GM21367 (cell line): ENCODE measurements around the gene SPAG6.

Source experiments
- ATAC-seq: cut with Tn5 transposase; IDR thresholded peaks from one replicate; pipeline ENCODE4 v1.9.1; 2021; ENCODE audit not compliant: unreplicated experiment

The SPAG6 gene

GRCh38 chr10:22429981-22430421, 84.7 kb downstream of the SPAG6 start:
- no peak for ATAC-seq

GRCh38 chr10:22433875-22434274, 88.6 kb downstream of the SPAG6 start:
- no peak for ATAC-seq

GRCh38 chr10:22434521-22434920, 89.2 kb downstream of the SPAG6 start:
- ATAC-seq: no peak

GRCh38 chr10:22435650-22436049, 90.4 kb downstream of the SPAG6 start:
- no peak for ATAC-seq

- ATAC-seq: peak; percentile 44
These were observed 91.2 kb downstream of the SPAG6 start for GRCh38 chr10:22436526-22436892.

GRCh38 chr10:22436893-22437619, 91.8 kb downstream of the SPAG6 start:
- ATAC-seq: peak; percentile 69

- peak; percentile 14 for ATAC-seq
These were observed 92.6 kb downstream of the SPAG6 start for GRCh38 chr10:22437620-22438588.

- no peak for ATAC-seq
These were observed 93.4 kb downstream of the SPAG6 start for GRCh38 chr10:22438711-22439110.

GRCh38 chr10:22442063-22442462, 96.8 kb downstream of the SPAG6 start:
- no peak for ATAC-seq

GRCh38 chr10:22442468-22442867, 97.2 kb downstream of the SPAG6 start:
- no peak for ATAC-seq

- ATAC-seq: no peak
These were observed 98.0 kb downstream of the SPAG6 start for GRCh38 chr10:22443175-22443901.

- ATAC-seq: no peak
These were observed 99.0 kb downstream of the SPAG6 start for GRCh38 chr10:22444219-22444788.

GRCh38 chr10:22445495-22445894, 100.2 kb downstream of the SPAG6 start:
- no peak for ATAC-seq

- no peak for ATAC-seq
These were observed 101.8 kb downstream of the SPAG6 start for GRCh38 chr10:22447068-22447467.

- no peak for ATAC-seq
These were observed 106.0 kb downstream of the SPAG6 start for GRCh38 chr10:22451346-22451745.

GRCh38 chr10:22453320-22453719, 108.0 kb downstream of the SPAG6 start:
- ATAC-seq: no peak

GRCh38 chr10:22453948-22454591, 108.8 kb downstream of the SPAG6 start:
- no peak for ATAC-seq

- no peak for ATAC-seq
These were observed 109.3 kb downstream of the SPAG6 start for GRCh38 chr10:22454634-22455033.

GRCh38 chr10:22455068-22455857, 110.0 kb downstream of the SPAG6 start:
- peak; percentile 45 for ATAC-seq

- no peak for ATAC-seq
These were observed 111.2 kb downstream of the SPAG6 start for GRCh38 chr10:22456486-22456885.
